Fibroblast of mammary gland (primary cell): ENCODE data around the gene OR2AT4.

ENCODE experiments used
- DNase-seq: peaks from one replicate; pipeline ENCODE4 v3.0.0-alpha.2; 2010; ENCODE audit warnings: low read depth
- H3K4me3 ChIP-seq: 2 replicates; pipeline ENCODE4 v1.5.1; 2011; ENCODE audit warnings: low read depth, mild to moderate bottlenecking, low read length, moderate library complexity; ENCODE audit not compliant: control insufficient read depth
- CTCF ChIP-seq: conservative IDR thresholded peaks from 2 replicates; pipeline ENCODE4 v1.5.1; 2011; ENCODE audit warnings: low read depth, low read length, inconsistent platforms; ENCODE audit not compliant: control insufficient read depth, insufficient read depth

The OR2AT4 gene

GRCh38 chr11:75031771-75032549, 64.7 kb downstream of the OR2AT4 start:
- TF ChIP-seq CTCF, result peak; percentile 87
- H3K4me3 ChIP-seq, result no peak overlapping the region
- DNase-seq, result peak; percentile 81
